Measurements from ENCODE around the gene VSIG10.

Gene VSIG10

DNA sequence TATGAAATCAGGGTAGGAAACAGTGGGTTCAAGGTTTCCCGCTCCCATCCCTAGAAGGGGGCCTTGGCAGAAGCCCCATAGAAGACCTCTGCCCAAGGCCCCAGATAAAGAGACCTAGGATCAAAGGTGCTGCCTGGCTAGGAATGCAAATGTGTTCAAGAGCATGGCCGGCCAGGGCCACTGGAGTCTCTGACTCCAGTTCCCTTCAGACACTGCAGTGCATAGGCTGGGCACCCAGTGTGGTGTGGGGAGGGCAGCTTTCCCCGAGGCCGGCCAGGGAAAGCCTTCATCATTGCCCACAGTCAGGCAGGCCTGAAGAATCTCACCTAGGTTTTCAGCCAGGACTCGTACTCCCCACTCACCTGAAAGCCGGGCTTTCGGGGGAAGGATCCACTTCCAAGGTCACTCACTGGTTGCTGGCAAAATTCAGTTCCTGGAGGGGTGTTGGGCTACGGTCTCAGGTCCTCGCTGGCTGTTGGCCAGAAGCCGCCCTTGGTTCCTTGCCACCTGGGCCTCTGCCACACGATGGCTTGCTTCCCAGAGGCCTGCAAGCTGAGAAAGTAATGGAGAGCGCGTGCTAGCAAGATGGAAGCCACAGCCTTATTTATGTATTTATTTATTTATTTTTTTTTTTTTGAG lies 22.4 kb upstream of the VSIG10 start:
- DNase-seq (no peak), ATAC-seq (no peak)
- Mint-ChIP-seq H3K4me3 (no peak overlapping the region), H3K9me3 (no peaks in the 10 kb centered on the region), H3K27ac (no peak overlapping the region), H3K36me3 (ENCODE audit: low read depth) (no peaks in the 10 kb centered on the region), H3K4me1 (no peaks in the 10 kb centered on the region), H3K27me3 (no peaks in the 10 kb centered on the region)

- no peaks in the 10 kb centered on the region for H3K27me3 Mint-ChIP-seq
- H3K4me1 Mint-ChIP-seq: peaks cover 2% of the 10 kb centered on the region
- no peaks in the 10 kb centered on the region for H3K9me3 Mint-ChIP-seq
- DNase-seq (no peak), ATAC-seq (no peak)
- no peak overlapping the region for H3K4me3 Mint-ChIP-seq
- no peaks in the 10 kb centered on the region for H3K36me3 Mint-ChIP-seq (ENCODE audit: low read depth)
- H3K27ac Mint-ChIP-seq: no peak overlapping the region
Observed at GRCh38 chr12:118125743-118126118, 21.9 kb upstream of the VSIG10 start.

DNA sequence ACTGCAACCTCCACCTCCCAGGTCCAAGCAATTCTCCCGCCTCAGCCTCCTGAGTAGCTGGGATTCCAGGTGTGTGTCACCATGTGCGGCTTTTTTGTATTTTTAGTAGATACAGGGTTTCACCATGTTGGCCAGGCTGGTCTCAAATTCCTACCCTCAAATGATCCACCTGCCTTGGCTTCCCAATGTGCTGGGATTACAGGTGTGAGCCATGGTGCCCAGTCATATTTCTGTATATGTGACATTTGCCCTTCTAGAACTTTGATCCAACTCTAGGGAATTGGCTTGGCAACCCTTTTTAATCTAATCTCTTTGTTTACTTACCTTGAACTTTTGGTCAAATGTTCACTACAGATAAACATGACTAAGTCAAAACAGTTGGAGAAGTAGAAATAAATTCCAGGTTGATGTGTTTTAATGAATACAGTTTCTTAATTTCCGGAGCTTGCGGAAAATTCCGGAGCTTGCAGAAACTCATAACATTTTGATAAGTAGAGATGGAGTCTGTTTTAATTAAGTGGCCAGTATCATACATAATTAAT lies 20.6 kb upstream of the VSIG10 start:
- Mint-ChIP-seq H3K36me3 (ENCODE audit: low read depth) (no peaks in the 10 kb centered on the region), H3K4me3 (no peak overlapping the region), H3K4me1 (peaks cover 7% of the 10 kb centered on the region), H3K27ac (no peak overlapping the region), H3K9me3 (no peaks in the 10 kb centered on the region), H3K27me3 (no peaks in the 10 kb centered on the region)
- ATAC-seq: no peak
- DNase-seq: no peak

- H3K36me3 Mint-ChIP-seq (ENCODE audit: low read depth): no peaks in the 10 kb centered on the region
- no peak for DNase-seq
- H3K9me3 Mint-ChIP-seq: no peaks in the 10 kb centered on the region
- peaks cover 7% of the 10 kb centered on the region for H3K4me1 Mint-ChIP-seq
- no peaks in the 10 kb centered on the region for H3K27me3 Mint-ChIP-seq
- no peak for ATAC-seq
- no peak overlapping the region for H3K4me3 Mint-ChIP-seq
- H3K27ac Mint-ChIP-seq: no peak overlapping the region
Observed at GRCh38 chr12:118122264-118122663, 18.5 kb upstream of the VSIG10 start.

GRCh38 chr12:118120579-118121363 lies 17.0 kb upstream of the VSIG10 start:
- Mint-ChIP-seq H3K27ac (no peak overlapping the region), H3K36me3 (ENCODE audit: low read depth) (no peaks in the 10 kb centered on the region), H3K4me1 (peaks cover 7% of the 10 kb centered on the region), H3K4me3 (no peak overlapping the region), H3K9me3 (no peaks in the 10 kb centered on the region), H3K27me3 (no peaks in the 10 kb centered on the region)
- DNase-seq (peak; percentile 72), ATAC-seq (peak; percentile 57)

- DNase-seq (no peak), ATAC-seq (no peak)
- Mint-ChIP-seq H3K4me1 (peaks cover 7% of the 10 kb centered on the region), H3K4me3 (no peak overlapping the region), H3K36me3 (ENCODE audit: low read depth) (no peaks in the 10 kb centered on the region), H3K9me3 (no peaks in the 10 kb centered on the region), H3K27me3 (no peaks in the 10 kb centered on the region), H3K27ac (no peak overlapping the region)
Observed at GRCh38 chr12:118119449-118119879, 15.7 kb upstream of the VSIG10 start.

GRCh38 chr12:118109088-118109487 lies 5.3 kb upstream of the VSIG10 start:
- Mint-ChIP-seq H3K9me3 (no peaks in the 10 kb centered on the region), H3K27ac (no peak overlapping the region), H3K36me3 (ENCODE audit: low read depth) (no peaks in the 10 kb centered on the region), H3K27me3 (peaks cover 8% of the 10 kb centered on the region), H3K4me3 (no peak overlapping the region), H3K4me1 (peaks cover 3% of the 10 kb centered on the region)
- no peak for DNase-seq
- ATAC-seq: no peak

DNA sequence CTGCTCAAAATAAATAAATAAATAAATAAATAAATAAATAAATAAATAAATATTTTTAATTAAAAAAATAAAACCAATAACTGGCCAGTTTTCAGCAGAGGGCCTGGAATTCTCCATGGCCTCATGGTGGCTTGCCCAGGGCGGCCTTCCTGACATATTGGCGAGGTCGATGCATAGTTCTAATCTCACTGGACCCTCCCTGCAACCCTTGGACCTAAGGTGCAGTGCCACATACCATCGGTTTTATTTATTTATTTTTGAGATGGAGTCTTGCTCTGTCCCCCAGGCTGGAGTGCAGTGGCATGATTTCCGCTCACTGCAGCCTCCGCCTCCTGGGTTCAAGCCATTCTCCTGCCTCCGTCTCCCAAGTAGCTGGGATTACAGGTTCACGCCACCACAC lies 3.9 kb upstream of the VSIG10 start:
- Mint-ChIP-seq H3K9me3 (no peaks in the 10 kb centered on the region), H3K4me1 (peaks cover 7% of the 10 kb centered on the region), H3K4me3 (no peak overlapping the region), H3K27me3 (peaks cover 12% of the 10 kb centered on the region), H3K36me3 (ENCODE audit: low read depth) (no peaks in the 10 kb centered on the region), H3K27ac (no peak overlapping the region)
- DNase-seq (no peak), ATAC-seq (no peak)

DNA sequence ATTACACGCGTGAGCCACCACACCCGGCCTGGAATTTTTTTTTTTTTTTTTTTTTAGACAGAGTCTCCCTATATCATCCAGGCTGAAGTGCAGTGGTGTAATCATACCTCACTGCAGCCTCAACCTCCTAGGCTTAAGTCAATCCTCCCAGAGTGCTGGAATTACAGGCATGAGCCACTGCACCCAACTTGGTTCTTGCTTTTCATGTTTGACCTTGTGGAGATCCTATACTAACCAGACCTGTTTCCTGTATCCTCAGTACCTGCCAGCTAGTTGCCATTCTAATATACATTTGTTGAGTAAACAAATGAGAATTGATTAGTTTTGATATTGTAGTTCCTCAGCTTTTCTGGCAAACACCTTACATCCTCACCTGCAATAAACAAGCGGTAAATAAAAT lies 3.2 kb upstream of the VSIG10 start:
- H3K9me3 Mint-ChIP-seq: no peaks in the 10 kb centered on the region
- no peak for DNase-seq
- H3K4me1 Mint-ChIP-seq: peaks cover 7% of the 10 kb centered on the region
- no peak for ATAC-seq
- no peak overlapping the region for H3K4me3 Mint-ChIP-seq
- H3K27me3 Mint-ChIP-seq: peaks cover 17% of the 10 kb centered on the region
- H3K36me3 Mint-ChIP-seq (ENCODE audit: low read depth): no peaks in the 10 kb centered on the region
- H3K27ac Mint-ChIP-seq: no peak overlapping the region

DNA sequence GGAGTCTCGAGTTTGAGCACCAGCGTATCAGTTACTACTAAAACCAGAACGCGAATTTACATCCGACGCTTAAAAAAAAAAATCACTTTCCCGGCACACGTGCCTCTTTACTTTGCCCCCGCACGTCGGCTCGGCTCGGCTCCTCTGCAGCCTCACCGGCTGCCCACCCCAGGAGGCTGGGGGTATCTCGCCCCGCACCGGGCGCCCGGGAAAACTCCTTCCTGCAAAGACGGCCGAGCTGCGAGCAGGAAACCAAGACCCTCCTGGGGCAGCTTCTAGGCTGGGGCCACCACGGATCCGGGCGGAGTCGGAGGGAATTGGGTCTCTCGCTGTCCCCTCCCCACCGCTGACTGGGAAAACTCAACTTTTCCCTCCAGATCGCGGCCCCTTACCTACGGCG lies 610 bp downstream of the VSIG10 start:
- Mint-ChIP-seq H3K27ac (peak overlapping the region; percentile 64), H3K4me1 (peaks cover 7% of the 10 kb centered on the region), H3K4me3 (peak overlapping the region; percentile 81), H3K27me3 (peaks cover 22% of the 10 kb centered on the region), H3K9me3 (no peaks in the 10 kb centered on the region), H3K36me3 (ENCODE audit: low read depth) (no peaks in the 10 kb centered on the region)
- ATAC-seq (peak; percentile 16), DNase-seq (peak; percentile 19)

DNA sequence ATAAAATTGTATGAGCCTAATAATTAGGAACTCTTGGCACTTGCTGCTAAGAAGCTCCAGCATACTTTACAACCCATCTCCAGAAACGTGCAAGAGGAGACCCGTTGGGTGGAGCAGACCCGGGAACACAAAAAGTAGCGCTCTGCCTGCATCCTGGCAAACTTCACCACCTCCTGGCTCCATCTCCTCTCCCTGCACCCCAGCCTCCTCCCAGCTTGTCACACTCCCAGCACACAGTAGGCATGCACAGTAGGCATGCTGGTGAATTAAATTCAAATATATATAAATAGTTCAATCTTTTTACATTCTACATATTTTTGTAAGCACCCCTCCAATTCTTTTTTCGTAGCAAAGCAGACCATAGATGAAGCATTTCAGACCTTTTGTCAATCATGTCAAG lies 1.2 kb downstream of the VSIG10 start:
- ATAC-seq: no peak
- Mint-ChIP-seq H3K4me3 (peak overlapping the region; percentile 81), H3K27me3 (peaks cover 22% of the 10 kb centered on the region), H3K9me3 (no peaks in the 10 kb centered on the region), H3K4me1 (peaks cover 7% of the 10 kb centered on the region), H3K36me3 (ENCODE audit: low read depth) (no peaks in the 10 kb centered on the region), H3K27ac (peak overlapping the region; percentile 64)
- no peak for DNase-seq

DNA sequence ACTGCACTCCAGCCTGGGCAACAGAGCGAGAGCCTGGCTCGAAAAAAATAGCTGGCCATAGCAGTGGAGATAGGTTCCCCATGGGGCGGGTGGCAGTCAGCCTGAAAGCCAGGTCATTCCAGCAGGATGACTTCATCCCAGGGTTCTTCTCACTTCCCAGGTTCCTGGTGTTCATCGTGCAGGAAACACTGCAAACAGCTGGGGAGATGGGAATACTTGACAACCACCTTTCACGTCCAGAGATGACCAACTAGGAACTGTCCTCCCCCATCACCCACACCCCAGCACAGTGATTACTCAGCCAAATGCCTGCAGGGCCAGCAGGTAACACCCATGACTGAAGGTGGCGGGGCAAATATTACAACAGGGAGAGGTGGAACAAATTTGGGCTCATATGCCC lies 1.7 kb downstream of the VSIG10 start:
- Mint-ChIP-seq H3K27ac (no peak overlapping the region), H3K27me3 (peaks cover 22% of the 10 kb centered on the region), H3K4me3 (no peak overlapping the region), H3K9me3 (no peaks in the 10 kb centered on the region), H3K4me1 (peaks cover 7% of the 10 kb centered on the region), H3K36me3 (ENCODE audit: low read depth) (no peaks in the 10 kb centered on the region)
- no peak for ATAC-seq
- DNase-seq: no peak

GRCh38 chr12:118101051-118101450 lies 2.8 kb downstream of the VSIG10 start:
- H3K4me1 Mint-ChIP-seq: peaks cover 7% of the 10 kb centered on the region

GRCh38 chr12:118098911-118099671 lies 4.7 kb downstream of the VSIG10 start:
- no peaks in the 10 kb centered on the region for H3K36me3 Mint-ChIP-seq (ENCODE audit: low read depth)
- DNase-seq: no peak
- H3K4me3 Mint-ChIP-seq: no peak overlapping the region
- no peak overlapping the region for H3K27ac Mint-ChIP-seq
- peaks cover 14% of the 10 kb centered on the region for H3K27me3 Mint-ChIP-seq
- ATAC-seq: no peak
- H3K9me3 Mint-ChIP-seq: no peaks in the 10 kb centered on the region
- peaks cover 4% of the 10 kb centered on the region for H3K4me1 Mint-ChIP-seq

More at GRCh38 chr12:118101051-118101450, 2.8 kb downstream of the VSIG10 start:
- DNase-seq (no peak), ATAC-seq (no peak)
- H3K27me3 Mint-ChIP-seq: peaks cover 22% of the 10 kb centered on the region
- H3K36me3 Mint-ChIP-seq (ENCODE audit: low read depth): no peaks in the 10 kb centered on the region
- H3K9me3 Mint-ChIP-seq: no peaks in the 10 kb centered on the region
- H3K4me3 Mint-ChIP-seq: no peak overlapping the region
- no peak overlapping the region for H3K27ac Mint-ChIP-seq

GRCh38 chr12:118098401-118098800 lies 5.4 kb downstream of the VSIG10 start:
- H3K9me3 Mint-ChIP-seq: no peaks in the 10 kb centered on the region
- H3K4me3 Mint-ChIP-seq: no peak overlapping the region
- H3K4me1 Mint-ChIP-seq: peaks cover 4% of the 10 kb centered on the region
- no peaks in the 10 kb centered on the region for H3K36me3 Mint-ChIP-seq (ENCODE audit: low read depth)
- no peak for DNase-seq
- H3K27ac Mint-ChIP-seq: no peak overlapping the region
- no peak for ATAC-seq
- peaks cover 14% of the 10 kb centered on the region for H3K27me3 Mint-ChIP-seq
